HG02763 (cell line): ENCODE results near the gene MAPK4.
"Not testable (repeated sequence)": the region's sequence is repeated elsewhere in the genome, so short reads cannot be mapped to it uniquely, and the experiment has no call there.

Source experiments
- ATAC-seq: cut with Tn5 transposase; IDR thresholded peaks from one replicate; pipeline ENCODE4 v1.9.1; 2021; ENCODE audit warnings: mild to moderate bottlenecking, moderate library complexity; ENCODE audit not compliant: unreplicated experiment

Gene MAPK4

DNA sequence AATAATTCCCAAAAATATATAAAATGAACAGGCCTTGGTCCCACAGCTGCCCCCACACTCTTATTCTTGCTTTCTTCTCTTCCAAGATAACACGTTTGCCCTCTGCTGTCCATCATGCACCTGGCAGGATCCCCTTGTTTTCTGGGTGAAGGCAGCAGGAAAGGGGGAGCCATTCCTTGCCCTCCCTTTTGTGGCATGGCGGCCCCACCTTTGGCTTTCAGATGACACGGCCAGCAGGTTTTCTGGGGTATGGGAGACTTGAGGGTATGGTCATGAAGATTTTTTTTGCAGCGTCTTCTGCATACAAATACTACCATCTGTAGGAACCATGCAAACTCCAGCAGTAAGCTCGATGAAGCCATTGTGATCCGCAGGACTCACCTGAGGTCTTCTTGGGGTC is 118.8 kb downstream of the MAPK4 start:
- ATAC-seq: no peak

DNA sequence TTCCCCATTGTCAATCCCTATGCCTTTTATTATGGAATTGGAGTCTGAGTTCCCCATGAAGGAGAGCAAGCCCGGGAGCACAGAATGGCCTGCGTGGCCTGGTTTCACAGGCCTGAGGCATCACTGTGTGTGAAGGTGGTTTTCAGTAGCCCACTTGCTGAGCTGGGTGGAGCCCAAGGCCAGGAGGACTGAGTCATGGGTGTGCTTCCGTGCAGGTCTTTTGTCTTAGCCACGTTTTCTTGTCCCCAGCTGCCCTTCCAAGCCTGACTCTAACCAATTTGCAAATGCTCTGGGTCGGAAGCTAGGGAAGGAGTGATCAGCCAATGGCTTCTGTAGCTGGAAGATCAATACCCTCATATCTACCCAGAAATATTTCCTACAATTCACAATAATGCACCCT is 119.2 kb downstream of the MAPK4 start:
- ATAC-seq: no peak

GRCh38 chr18:50679656-50680055 is 119.8 kb downstream of the MAPK4 start:
- ATAC-seq: no peak

DNA sequence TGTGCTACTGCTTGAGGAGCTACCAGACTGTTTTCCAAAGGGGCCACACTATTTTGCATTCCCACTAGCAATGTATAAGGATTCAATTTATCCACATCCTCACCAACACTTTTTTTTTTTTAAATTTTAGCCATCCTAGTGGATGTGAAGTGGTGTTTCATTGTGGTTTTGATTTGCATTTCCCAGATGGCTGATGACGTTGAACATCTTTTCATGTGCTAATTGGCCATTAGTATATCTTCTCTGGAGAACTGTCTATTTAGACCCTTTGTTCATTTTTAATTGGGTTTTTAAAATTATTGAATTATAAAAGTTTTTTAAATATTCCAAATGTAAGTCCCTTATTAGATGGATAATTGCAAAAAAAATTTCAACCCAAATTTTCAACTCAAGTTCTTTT is 121.1 kb downstream of the MAPK4 start:
- no peak for ATAC-seq

DNA sequence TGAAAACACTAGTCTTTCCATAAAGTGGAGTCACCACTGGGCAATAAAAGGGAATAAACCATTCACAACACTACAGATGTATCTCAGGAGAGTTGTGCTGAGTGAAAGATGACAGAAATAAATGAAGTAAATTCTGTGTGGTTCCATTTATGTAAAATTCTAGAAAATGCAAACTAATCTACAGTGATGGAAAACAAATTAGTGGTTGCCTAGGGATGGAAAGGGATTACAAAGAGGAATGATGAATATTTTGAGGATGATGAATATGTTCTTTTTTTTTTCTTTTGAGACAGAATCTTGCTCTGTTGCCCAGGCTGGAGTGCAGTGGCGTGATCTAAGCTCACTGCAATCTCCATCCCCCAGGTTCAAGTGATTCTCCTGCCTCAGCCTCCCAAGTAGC is 123.0 kb downstream of the MAPK4 start:
- ATAC-seq: no peak

DNA sequence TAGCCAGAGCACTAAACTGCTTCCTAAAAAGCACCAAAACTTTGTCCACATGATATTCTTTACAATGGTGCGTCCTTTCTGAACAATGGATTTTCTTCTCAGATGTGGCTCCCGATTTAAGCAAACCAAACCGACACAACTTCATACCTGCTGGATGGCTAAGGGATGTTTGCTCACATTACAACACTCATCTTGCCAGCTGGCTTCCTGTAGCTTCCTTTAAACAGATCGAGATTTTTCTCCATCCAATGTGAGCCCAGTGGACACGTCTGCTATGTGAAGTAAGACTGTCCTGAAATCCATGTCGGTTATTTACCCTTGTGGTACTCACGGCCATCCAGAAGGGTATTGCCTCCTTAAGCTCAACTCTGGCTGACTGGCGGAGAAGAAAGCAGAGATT is 126.5 kb downstream of the MAPK4 start:
- ATAC-seq: no peak

DNA sequence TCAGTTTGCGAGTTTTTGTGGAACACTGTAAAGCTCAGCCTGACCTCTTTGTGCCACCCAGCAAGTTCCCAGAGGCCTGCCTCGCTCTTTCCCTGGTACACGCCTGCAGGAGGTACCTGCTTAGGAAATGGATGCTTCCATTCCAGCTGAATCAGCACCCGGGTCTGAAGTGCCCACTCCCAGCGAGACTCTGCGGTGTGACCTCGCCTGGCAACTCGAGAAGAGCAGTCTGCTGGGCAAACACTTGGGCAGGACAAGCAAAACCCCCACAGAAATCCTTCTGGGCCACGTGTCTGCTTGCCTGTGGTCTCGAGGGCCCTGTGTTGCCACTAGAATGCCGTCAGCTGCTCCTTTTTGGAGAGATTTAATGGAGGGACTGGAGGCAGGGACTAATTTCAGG is 127.6 kb downstream of the MAPK4 start:
- ATAC-seq: no peak

DNA sequence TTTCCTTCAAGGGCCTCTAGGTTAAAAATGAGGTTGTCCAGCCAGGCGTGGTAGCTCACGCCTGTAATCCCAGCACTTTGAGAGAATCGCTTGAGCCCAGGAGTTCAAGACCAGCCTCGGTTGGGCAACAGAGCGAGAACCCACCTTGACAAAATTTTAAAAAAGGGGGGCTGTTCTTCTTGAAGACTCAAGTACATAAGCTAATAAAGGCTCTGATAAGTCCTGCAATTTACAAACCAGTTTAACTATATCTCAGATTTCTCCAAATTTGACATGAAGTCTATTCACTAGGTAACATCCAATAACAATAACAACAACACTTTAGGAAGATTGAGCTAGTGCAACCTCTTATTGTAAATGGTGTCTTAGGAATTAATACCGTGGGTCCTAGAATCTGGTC is 129.7 kb downstream of the MAPK4 start:
- ATAC-seq: no peak

DNA sequence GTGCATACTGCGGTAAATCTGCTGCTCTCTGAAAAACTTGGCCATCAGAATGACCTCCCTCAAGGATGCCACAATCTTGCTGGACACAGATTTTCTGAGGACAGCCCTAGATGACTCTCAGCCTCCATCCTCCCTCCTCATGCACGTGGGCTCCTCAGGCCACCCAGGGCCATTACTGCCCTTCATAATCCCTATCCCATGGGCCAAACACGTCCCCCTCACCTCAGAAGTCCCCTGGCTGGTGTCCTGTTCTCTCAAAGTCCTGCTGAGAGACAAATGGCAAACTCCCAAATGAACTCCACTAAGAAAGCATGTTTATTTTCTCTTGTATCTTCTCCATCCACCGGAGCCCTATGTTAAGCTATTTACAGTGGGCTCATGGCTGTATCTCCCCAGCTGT is 134.3 kb downstream of the MAPK4 start:
- no peak for ATAC-seq

GRCh38 chr18:50695431-50696176 is 135.7 kb downstream of the MAPK4 start:
- no peak for ATAC-seq

GRCh38 chr18:50696436-50696835 is 136.5 kb downstream of the MAPK4 start:
- ATAC-seq: peak; percentile 21

GRCh38 chr18:50696929-50697328 is 137.0 kb downstream of the MAPK4 start:
- peak; percentile 62 for ATAC-seq

DNA sequence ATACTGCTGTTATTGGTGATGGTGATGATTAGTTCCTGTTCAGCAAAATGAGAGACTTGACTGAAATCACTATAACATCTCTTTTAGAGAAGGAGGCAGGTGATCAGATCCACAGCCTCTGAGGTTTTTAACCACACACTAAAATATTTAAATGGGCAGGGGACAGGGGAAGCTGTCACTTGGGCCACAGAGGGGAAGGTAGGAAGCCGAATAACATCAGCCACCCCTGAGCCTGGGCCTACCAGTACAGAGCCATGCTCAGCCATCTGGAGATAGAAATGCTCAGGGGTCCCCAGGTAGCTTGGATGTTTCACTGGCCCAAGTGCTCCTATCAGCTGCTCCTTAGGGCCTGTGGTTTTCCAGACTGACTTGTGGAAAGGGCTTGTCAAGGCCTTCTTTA is 137.6 kb downstream of the MAPK4 start:
- ATAC-seq: no peak

- no peak for ATAC-seq
Observed at GRCh38 chr18:50700245-50701165, 140.6 kb downstream of the MAPK4 start.

- ATAC-seq: no peak
Observed at GRCh38 chr18:50704357-50704940, 144.6 kb downstream of the MAPK4 start.

DNA sequence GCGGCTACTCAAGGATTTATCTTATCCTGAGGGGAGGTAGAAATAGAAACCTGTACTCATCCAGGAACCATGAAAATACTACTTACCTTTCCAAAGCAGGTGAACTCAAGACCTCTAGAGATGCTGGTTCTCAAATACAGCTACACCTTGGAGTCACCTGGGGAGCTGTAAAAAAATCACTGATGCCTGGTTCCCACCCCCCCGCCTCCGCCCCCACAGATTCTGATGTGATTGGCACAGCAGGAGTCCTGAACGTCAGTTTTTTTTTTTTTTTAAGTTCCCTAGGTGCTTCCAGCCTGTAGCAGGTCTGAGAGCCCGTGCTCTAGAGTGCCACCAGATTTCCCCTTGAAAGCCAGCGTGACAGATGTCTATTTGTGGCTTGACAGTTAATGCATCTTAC is 146.3 kb downstream of the MAPK4 start:
- no peak for ATAC-seq

- ATAC-seq: no peak
Observed at GRCh38 chr18:50706651-50707050, 146.8 kb downstream of the MAPK4 start.

DNA sequence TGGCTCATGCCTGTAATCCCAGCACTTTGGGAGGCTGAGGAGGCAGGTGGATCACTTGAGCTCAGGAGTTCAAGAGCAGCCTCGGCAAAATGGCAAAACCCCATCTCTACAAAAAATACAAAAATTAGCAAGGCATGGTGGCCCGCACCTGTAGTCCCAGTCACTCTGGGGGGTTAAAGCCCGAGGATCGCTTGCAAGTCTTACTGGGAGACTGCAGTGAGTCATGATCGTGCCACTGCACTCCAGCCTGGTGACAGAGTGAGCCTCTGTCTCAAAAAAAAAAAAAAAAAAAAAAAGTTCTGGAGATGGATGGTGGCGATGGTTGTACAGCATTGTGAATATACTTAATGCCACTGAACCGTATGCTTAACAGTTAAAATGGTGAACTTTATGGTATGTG is 147.4 kb downstream of the MAPK4 start:
- not testable (repeated sequence) for ATAC-seq

- ATAC-seq: no peak
Observed at GRCh38 chr18:50707855-50708469, 148.1 kb downstream of the MAPK4 start.

DNA sequence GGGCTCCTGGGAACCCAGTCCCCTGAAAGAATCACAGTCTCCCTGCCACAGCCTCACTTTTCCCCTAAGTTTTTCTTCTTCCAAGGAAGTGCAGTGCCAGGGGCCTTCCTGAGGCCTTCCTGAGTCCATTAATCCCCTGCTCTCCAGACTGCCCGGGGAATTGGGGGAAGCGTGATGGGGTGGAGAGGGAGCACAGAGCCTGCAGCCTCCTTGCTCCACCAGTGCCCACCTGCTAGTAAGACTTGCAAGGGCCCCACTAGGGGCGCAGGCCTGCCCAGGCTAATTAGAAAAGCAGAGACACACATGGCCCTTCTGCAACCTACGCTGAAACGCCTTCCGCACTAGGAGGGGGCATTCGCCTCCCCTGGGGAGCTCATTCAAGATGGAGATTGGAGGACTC is 149.3 kb downstream of the MAPK4 start:
- ATAC-seq: no peak

GRCh38 chr18:50711386-50711785 is 151.5 kb downstream of the MAPK4 start:
- ATAC-seq: no peak
